LNCAP (cell line): ENCODE data around the gene NNT.

Experiments
- TF ChIP-seq, protein P1 (sequence below): fragments of 450-650 bp; IDR thresholded peaks from 2 replicates; pipeline ENCODE4 v1.5.1; 2017; ENCODE audit warnings: mild to moderate bottlenecking

Gene NNT

GRCh38 chr5:43620944-43621505 lies 18.0 kb downstream of the NNT start:
- TF ChIP-seq, protein P1, sequence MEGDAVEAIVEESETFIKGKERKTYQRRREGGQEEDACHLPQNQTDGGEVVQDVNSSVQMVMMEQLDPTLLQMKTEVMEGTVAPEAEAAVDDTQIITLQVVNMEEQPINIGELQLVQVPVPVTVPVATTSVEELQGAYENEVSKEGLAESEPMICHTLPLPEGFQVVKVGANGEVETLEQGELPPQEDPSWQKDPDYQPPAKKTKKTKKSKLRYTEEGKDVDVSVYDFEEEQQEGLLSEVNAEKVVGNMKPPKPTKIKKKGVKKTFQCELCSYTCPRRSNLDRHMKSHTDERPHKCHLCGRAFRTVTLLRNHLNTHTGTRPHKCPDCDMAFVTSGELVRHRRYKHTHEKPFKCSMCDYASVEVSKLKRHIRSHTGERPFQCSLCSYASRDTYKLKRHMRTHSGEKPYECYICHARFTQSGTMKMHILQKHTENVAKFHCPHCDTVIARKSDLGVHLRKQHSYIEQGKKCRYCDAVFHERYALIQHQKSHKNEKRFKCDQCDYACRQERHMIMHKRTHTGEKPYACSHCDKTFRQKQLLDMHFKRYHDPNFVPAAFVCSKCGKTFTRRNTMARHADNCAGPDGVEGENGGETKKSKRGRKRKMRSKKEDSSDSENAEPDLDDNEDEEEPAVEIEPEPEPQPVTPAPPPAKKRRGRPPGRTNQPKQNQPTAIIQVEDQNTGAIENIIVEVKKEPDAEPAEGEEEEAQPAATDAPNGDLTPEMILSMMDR = no peak

DNA sequence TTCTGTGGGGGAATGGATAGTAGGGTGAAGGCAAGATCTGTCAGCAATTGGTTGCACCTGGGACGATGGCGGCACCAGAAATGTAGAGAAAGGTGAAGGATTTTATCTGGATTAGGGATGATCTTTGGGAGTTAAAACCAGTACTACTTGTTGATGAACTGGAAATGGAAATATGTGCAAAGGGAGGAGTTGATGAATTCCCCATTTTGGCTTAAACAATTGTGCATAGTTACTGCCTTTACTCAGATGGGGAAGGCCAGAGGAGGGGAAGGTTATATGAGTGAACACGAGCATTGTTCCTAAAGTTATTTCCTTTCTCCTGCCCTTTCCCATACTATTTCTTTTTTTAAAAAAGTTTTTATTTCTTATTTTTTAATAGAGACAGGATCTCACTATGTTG lies 19.1 kb downstream of the NNT start:
- TF ChIP-seq, protein P1 = no peak

- TF ChIP-seq, protein P1 = no peak
These were observed 20.2 kb downstream of the NNT start for GRCh38 chr5:43623048-43623680.

- TF ChIP-seq, protein P1 = peak; percentile 79
These were observed 24.0 kb downstream of the NNT start for GRCh38 chr5:43627028-43627427.

GRCh38 chr5:43631182-43631910 lies 28.4 kb downstream of the NNT start:
- TF ChIP-seq, protein P1 = peak; percentile 71

- TF ChIP-seq, protein P1 = no peak
These were observed 31.6 kb downstream of the NNT start for GRCh38 chr5:43634621-43635020.

DNA sequence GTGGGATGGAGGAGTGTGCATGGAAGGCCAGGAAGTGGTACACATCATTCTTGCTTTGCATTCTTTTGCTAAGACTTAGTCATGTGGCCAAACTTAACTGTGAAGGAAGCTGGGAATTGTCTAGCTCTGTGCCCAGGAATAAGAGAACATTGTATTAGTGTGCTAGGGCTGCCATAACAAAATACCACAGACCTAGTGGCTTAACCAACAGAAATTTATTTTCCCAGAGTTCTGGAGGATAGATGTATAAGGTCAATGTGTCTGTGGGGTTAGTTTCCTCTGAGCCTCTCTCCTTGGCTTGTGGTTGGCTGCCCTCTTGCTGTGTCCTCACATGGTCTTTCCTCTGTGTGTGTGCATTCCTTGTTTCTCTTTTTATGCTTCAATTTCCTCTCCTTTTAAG lies 32.4 kb downstream of the NNT start:
- TF ChIP-seq, protein P1 = no peak
